Stimulated activated CD4-positive, alpha-beta T cell treated with anti-CD3 and anti-CD28 coated beads, Interleukin-12 subunit alpha, Interleukin-12 subunit beta, amount 100 ng/mL, for 48 hours (primary cell): ENCODE measurements around the gene LSS.
"Not testable (repeated sequence)": the region's sequence is repeated elsewhere in the genome, so short reads cannot be mapped to it uniquely, and the experiment has no call there.

Source experiments
- DNase-seq, 3 donors: peaks; one replicate each; pipeline ENCODE4 v3.0.0-alpha.2; 2020; ENCODE audit warnings: low read depth in 2 of 3, low spot score in 1 of 3

LSS gene

DNA sequence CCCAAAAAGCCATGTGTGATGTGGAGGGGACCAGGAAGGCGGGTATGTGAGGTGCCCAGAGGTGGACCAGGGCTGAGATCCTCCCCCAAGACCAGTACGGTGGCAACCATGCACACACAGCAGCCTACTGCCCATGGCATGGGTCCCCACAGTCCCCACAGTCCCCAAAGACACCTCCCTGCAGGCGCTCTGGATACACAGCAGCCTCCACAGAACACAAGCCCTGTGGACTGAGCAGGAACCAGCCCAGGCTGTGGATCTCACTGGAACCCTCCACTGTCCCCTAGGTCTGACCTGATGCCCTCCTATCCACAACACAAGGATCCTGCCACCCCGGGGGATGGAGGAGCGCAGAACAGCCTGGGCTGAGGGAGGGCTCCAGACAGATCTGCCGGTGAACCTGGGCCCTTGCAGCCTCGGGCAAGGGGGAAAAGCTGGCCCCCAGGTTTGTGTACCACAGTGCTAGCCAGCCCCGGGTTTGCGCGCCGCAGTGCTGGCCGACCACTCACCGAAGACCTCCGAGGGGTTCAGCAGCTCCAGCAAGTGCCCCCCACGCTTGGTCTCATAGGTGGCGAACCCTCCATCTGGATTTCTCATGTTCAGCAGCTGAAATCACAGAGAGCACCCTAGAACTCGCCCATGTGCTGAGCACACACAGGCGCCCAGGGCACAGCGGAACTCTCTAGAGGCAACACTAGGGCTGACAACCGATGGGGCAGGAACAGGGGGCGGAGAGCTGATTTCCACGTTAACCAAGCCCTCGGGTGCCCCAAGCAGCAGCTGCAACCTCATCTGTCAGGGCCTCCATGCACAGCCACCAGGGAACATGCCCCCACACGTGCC lies 22.2 kb downstream of the LSS start:
- no peak for DNase-seq

DNA sequence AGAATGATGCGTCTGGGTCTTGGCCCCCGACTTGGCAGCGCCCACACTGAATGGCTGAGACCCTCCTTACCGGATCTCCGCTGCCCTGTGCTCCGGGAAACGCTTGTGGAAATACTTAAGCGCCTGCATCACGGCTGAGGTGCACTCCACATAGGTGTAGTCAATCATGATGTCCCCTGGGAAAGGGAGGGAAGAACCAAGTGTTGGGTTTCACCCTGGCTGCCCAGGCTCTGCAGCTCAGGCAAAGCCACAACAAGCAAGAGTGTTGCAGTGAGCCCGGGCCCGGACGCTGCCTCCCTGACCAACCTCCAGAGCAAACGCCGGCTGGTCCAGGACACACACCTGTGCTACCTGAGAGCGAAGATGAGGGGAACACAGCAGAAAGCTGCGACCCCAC lies 22.8 kb downstream of the LSS start:
- DNase-seq = no peak

DNA sequence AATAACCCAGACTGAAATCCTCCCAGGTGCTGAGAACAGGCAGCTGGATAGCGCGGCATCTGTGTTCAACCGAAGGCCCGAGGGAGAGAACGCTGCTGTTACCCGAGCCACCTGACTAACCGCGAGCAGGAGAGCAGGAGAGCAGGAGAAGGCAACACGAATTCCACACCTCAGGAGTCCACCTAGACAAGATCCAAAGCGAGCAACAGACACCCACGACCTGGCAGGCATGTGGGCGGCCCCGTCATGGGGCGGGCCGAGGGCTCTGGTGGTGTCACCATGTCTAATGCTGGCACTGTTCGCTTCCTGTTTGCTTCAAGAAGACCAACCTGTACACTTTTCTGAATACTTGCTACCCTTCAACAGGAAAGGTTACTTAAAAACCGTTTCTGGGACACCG lies 23.4 kb downstream of the LSS start:
- DNase-seq = no peak

DNA sequence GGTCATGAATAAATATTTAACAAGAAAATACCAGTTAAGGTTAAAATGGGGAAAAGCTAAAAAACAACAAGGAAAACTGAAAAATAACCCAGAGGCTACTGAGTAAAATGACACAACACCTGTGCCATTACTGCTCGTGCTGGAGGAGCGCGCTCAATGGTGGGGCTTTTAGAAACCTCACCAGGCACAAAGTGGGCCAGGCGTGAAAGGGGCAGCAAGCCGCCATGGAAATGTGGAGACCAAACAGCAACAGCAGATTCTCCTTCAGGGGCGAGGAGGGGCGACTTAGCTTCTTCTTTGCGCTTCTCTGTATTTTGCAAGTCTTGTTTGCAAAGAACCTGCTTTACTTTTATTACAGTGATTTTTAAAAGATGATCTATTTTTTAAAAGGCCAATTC lies 25.4 kb downstream of the LSS start:
- DNase-seq = no peak

DNA sequence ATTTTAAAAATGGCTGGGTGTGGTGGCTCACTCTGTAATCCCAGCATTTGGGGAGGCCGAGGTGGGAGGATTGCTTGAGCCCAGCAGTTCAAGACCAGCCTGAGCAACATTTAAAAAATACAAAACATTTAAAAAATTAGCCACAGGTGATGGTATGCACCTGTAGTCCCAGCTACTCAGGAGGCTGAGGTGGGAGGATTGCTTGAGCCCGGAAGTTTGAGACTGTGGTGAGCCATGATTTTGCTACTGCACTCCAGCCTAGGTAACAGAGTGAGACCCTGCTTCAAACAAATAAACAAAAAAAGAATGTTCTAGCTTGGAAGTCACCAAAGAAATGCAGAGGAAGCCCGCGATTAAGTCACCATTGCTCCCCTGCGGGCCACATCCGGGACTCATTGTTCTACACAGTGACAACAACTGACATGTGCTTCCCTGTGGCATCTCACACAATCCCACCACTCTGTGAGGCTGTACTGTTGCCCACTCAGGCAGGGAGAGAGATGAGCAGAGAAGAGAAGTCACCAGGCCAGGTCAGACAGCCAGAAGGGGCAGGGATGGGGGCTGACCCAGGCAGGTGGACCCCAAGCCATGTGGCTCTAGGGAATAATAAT lies 25.9 kb downstream of the LSS start:
- no peak for DNase-seq

DNA sequence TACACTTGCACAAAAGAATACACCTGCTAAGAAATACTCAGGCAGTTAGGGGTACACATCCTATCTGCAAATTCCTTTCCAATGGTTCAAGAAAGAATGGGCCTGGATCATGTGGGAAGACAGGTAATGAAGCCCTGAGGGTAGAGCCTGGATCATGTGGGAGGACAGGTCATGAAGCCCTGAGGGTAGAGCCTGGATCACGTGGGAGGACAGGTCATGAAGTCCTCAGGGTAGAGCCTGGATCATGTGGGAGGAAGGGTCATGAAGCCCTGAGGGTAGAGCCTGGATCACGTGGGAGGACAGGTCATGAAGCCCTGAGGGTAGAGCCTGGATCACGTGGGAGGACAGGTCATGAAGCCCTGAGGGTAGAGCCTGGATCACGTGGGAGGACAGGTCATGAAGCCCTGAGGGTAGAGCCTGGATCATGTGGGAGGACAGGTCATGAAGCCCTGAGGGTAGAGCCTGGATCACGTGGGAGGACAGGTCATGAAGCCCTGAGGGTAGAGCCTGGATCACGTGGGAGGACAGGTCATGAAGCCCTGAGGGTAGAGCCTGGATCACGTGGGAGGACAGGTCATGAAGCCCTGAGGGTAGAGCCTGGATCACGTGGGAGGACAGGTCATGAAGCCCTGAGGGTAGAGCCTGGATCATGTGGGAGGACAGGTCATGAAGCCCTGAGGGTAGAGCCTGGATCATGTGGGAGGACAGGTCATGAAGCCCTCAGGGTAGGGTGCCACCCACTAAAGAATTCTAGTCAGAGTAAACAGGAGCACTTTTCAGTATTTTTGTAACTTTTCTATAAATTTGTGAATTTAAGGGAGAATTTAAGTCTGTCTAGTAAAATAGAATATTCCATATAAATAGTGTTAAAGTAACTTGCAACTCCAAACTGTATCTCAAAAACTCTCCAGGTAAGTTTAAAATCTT lies 27.4 kb downstream of the LSS start:
- not testable (repeated sequence) for DNase-seq

DNA sequence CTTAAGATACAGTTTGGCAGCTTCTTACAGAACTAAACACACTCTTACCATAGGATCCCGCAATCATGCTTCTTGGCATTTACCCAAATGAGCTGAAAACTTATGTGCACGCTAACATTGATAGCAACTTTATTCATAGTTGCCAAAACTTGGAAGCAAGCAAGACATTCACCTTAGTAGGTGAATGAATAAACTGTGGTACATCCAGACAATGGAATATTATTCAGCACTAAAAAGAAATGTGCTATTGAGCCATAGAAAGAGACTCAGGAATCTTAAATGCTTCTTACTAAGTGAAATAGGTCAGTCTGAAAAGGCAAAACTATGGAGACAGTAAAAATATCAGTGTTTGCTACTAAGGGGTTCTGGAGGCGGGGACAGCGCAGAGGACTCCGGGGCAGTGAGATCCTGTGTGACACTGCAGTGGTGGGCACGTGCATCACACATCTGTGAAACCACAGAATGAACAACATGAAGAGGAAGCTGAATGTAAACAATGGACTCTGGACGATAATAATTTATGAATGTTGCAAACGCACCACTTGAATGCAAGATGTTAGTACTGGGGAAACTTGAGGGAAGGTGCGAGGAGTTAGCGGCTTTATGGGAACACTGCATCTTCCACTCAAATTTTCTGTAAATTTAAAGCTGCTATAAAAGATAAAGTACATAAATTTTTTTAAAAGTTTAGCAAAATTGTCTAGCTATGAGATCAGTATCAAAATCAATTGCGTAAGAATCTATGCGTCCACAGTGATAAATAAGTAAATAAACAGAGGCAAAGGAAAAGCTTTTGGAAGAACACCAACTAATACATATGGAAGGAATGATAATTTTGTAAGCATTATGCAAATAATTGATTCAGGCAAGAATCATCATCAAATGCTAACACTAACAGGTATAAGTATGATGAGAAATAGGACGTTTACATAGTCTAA lies 28.9 kb downstream of the LSS start:
- no peak for DNase-seq

DNA sequence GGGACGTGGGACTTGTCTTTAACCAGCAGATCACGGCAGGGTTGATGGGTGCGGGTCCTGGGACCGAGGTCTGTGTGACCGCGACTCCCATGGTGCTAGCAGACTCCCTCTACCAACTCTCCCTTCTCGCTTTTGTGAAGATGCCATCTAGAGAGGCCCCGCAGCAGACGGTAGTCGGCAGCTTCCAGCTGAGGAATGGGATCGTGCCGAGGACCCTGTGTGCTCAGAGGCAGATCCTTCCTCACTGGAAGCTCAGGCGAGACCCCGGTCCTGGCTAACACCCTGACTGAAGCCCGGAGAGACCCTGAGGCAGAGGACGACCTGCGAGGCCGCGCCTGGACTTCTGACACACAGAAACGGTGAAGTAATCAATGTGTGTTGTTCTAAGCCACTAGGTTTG lies 31.8 kb downstream of the LSS start:
- DNase-seq = no peak

DNA sequence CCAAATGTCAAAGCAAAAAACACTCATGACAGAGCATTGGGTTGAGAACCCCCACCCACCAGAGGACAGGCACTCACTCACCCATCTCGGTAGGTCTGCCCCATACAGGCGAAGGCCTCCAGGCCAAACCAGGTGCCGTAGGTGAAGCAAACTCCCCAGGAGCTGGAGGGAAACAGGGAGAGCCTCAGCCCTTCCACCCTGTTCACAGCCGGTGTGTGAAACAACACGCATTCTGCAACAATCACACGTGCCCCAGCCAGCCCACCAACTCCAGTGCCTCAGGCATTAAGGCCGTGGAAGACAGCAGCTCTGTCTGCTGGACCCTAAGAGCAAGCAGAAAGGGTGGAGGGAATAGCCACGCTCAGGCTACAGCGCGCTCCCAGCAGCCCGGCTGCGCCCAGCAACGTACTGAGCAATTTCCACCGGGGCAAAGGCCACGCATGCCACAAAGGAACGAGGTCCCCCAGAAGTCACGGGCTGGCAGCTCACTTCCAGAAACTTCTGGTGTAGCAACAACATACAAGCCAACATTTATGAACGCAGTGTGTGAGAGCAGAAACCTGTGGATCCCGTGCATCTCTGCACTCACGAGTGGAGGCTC lies 32.9 kb downstream of the LSS start:
- no peak for DNase-seq

DNA sequence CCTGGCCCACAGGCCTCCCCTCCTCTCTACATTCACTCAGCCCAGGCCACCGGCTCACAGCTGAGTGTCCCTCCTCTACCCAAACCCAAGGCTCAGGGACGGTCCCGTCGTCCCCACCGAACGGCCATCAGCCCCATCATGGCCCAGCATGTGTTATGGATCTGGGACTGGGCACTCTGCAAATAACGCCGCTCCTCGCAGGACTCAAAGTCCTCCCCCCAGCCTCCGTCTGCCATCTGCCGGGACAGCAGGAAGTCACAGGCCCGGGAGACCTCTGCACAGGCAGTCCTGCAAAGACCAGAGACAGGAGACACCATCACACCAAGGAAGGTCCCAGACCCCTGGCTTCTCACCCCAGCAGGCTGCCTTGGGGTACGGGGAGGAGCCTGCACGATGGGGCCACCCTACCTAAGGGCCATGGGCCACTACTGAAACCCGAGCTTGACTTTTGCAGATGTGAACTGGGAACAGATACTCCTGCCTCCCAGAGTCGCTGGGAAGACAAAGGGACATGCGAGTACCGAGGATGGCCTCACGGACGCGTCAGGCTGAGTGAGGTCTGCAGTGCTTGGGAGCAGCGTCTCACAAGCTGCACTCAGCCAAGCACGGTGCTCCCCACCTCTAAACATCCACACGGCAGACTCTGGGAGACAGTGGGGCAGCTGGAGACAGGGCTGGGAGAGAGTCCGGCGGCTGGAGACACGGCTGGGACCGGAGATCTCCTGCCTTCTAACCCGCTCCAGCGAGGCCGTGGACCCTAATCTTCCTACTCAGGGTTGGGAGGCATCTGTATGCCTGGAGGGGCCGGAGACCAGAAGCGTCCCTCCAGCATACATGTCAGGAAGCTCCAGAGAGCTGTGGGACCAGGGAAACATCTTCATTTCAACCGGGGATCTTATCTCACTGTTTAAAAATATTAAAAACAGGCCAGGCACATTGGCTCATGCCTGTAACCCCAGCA lies 33.9 kb downstream of the LSS start:
- DNase-seq = no peak

DNA sequence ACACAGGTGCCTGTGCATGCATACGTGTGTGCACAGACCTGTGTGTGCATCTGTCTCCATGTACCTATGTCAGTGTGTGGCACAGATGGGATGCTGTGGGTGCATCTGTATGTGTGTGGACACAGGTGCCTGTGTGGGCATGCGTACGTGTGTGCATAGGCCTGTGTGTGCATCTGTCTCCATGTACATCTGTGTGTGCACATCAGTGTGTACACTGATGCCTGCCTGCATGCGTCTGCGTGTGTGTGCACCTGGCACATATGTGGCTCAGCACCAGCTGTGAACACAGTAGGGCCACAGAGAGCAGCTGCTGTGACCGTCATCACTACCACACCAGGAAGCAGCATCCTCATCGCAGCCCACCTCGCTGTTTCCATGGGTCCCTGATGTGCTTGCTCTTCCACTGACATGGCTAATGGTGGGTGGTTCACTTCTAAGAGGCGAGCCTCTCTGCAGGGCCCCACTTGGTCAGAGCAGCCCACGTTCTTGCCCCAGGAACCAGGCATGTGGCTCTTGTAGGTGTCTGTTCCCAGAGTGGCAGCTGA lies 34.7 kb downstream of the LSS start:
- no peak for DNase-seq

DNA sequence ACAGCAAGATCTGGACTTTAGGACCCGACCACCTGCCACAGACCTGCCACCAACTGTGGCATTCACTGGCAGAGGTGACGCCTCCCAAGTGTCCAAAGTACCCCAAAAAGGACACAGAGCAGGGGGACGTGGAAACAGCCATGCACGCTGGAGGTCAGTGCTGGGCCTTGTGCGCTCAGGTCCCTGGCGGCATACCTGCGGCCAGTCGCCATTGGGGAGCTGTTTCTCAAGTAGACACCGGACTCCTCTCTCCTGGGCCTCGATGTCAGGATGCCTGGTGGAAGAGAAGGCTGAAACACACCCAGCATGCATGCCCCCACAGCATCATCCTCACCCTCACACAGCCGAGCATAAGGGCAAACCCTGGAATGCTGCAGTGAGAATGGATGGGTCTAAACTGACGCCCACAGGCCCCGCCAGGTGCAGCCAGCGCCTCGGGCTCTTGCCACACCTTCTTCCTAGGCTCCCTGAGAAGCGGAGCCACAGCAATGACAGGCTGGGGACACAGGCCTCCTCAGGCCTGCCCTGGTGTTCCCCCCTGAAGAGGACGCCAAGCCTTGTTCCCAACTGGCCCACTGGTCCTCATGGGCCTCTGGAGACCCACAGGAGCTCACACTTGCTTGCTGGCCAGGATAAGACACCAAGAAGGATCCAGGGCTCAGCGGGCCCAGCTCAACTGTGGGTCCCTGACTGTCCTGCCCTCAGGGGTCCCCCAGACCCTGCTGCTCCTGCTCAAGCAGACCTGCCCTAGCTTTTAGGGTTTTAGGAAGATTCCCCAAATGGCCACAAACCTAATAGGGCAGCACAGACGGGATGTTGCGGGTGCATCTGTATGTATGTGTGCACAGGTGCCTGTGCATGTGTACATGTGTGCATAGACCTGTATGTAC lies 36.6 kb downstream of the LSS start:
- DNase-seq = no peak

DNA sequence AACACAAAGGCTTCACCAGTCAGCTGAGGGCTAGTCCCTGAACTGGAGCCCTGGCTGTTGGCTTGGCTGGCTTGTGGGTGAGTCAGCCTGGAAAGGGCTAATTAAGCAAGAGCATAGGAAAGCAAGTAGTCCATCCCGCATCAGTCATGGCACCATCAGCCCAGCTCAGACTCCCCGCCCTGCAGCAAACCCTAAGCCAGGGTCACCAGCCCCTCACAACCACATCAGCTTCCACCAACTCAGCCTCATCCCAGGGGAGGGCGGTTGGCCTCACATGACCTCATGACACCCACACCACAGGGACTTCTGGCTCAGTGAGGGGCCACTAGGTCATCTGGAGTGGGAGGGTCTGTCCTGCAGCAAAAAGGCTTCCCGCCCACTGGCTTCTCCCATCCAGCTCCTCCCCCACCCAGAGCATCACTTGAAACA lies 37.3 kb downstream of the LSS start:
- no peak for DNase-seq

DNA sequence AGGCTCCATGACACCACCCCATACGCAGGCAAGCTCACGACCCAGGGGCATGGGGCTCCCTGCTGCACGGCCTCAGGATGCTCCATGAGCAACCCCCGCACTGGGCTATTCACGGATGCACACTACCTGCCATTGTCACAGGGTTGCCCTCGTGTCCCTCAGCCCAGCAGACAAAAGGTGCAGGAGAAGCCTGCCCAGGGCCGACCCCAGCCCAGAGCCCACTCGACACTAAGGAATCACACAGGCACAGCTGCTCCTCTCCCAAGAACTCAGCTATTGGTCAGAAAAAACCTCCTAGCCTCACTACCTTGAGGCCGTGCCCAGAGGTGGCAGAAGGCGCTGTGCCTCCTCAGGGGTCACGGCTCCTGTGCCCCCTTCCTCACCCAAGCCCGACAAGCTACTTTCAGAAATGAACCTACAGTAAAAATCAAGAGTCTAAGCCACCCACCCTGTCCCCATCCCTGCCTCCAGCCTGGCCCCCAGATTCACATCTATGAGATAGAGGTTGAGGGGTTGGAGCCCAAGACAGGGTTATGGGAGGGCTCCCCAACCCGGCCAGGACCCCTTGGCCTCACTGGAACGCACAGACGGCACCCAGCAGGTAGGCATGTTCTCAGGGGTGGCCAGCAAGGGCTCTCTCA lies 38.0 kb downstream of the LSS start:
- DNase-seq = no peak

DNA sequence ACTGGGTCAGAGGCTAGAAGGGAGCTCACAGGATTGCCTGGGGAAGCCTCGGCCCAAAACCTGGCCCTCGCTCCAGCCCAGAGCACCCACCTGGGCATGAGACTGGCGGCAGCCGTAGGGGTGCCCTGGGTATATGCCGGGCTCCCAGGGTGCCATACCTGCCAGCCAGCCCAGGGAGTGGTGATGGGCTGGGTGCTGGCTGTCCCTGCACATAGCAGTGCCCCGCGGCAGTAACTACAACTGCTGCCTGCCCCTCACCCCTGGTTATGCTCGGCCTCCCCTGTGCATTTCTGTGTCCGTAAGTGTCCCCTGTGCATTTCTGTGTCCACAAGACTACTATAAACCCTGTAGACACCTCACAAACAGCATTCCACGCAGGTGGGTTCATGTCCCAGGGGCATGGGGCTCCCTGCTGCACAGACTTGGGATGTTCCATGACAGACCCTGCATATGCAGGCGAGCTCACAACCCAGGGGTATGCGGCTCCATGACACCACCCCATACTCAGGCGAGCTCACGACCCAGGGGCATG lies 38.5 kb downstream of the LSS start:
- DNase-seq = no peak

DNA sequence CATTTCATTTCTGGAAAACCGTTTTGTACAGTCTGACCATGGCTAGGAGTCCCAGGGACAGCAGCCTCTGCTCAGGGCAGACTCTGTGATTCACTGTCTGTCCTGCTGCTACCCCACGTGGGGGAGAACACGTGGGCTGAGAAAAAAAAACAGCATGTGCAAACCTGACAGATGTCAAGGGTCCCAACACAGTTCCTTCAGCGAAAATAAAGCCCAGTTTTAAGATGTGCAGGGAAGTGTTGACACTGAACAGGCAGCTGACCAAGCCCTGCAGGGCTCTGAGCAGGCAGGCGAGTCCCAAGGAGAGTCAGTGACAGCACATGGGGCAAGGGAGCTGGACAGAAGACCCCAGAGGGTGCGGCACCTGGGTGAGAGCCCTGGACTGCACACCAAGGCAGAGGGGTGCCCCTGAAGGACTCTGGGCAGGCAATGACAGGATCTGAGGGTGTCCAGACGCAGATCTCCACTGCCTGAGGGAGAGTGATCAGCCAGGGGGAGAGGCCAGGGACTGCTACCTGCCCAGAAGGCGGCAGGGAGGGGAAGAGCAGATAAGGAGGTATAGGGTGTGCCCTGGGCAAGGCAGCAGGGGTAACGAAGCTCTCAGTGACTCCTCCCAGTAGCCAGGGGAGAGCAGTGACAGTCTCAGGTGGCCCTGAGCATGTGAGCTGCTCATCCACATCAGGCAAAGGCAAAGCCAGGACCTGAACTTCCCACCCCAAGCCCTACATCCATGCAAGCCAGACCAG lies 39.2 kb downstream of the LSS start:
- DNase-seq = no peak
